Mammary epithelial cell (primary cell): ENCODE data around the gene YTHDC2.

ENCODE experiments used
- EZH2 ChIP-seq: IDR thresholded peaks from 2 replicates; pipeline ENCODE4 v1.6.1; 2012; ENCODE audit warnings: low read length, inconsistent platforms, borderline replicate concordance
- TF ChIP-seq, protein P1 (sequence below), 2 donors: IDR thresholded peaks in 1 of 2; conservative IDR thresholded peaks in 1 of 2; 2 replicates each; pipeline ENCODE4 v1.5.1; 2011 to 2012; ENCODE audit warnings: inconsistent platforms in 2 of 2, low read length in 2 of 2, mild to moderate bottlenecking in 2 of 2, control low read depth in 1 of 2, low read depth in 1 of 2; ENCODE audit not compliant: insufficient read depth in 1 of 2; ENCODE audit errors: extremely low read depth in 1 of 2

DNA sequence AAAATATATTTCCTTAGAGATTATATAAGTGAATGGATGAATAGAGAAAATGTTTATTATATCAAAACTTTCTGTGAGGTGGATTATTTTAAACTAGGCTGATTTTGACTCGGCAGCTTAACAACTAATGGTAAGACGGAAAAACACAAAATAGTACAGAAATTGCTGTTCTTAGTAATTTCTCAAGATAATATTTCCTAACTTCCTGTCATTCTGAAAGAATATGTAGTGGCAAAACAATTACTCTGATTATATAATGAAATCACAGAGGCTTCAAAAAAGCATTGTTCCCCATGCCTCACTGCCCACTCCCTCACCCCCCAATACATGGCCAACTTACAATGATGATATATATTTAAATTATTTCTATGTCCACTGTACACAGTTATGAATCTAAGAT lies 85.4 kb downstream of the YTHDC2 start:
- TF ChIP-seq, protein P1, sequence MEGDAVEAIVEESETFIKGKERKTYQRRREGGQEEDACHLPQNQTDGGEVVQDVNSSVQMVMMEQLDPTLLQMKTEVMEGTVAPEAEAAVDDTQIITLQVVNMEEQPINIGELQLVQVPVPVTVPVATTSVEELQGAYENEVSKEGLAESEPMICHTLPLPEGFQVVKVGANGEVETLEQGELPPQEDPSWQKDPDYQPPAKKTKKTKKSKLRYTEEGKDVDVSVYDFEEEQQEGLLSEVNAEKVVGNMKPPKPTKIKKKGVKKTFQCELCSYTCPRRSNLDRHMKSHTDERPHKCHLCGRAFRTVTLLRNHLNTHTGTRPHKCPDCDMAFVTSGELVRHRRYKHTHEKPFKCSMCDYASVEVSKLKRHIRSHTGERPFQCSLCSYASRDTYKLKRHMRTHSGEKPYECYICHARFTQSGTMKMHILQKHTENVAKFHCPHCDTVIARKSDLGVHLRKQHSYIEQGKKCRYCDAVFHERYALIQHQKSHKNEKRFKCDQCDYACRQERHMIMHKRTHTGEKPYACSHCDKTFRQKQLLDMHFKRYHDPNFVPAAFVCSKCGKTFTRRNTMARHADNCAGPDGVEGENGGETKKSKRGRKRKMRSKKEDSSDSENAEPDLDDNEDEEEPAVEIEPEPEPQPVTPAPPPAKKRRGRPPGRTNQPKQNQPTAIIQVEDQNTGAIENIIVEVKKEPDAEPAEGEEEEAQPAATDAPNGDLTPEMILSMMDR (conservative IDR thresholded peaks at IDR 0.05 in 1 of 2, IDR thresholded peaks at IDR 0.05 in 1 of 2; ENCODE audit: extremely low read depth in 1 of 2, insufficient read depth in 1 of 2, low read depth in 1 of 2, low read length in 2 of 2), result no peak
- no peak for TF ChIP-seq EZH2
